Peyer's patch (tissue), 4 donors: ENCODE measurements around the gene CHTF18. TPM values are rescaled to one million over a fixed set of nuclear protein-coding genes. Genes with fewer than 3 reads are reported as not detected.

Experiments used
- DNase-seq, 3 donors: peaks; one replicate each; pipeline ENCODE4 v3.0.0-alpha.2; 2017 to 2019
- H3K27ac ChIP-seq, 4 donors: fragments of 200-600 bp; sonication (generic); one replicate each; pipeline ENCODE4 v1.5.1; 2016 to 2019
- H3K27me3 ChIP-seq, 2 donors: fragments of 200-600 bp; sonication (generic); one replicate each; pipeline ENCODE4 v1.5.1; 2019
- H3K36me3 ChIP-seq, 3 donors: fragments of 200-600 bp; sonication (generic); one replicate each; pipeline ENCODE4 v1.5.1; 2016 to 2019
- H3K4me1 ChIP-seq, 4 donors: fragments of 200-600 bp; sonication (generic); one replicate each; pipeline ENCODE4 v1.5.1; 2016 to 2019
- H3K4me3 ChIP-seq, 4 donors: fragments of 200-600 bp; sonication (generic); 1 replicate in 3 of 4; 2 replicates in 1 of 4; pipeline ENCODE4 v1.5.1; 2016 to 2019; ENCODE audit warnings: mild to moderate bottlenecking in 1 of 4
- H3K9me3 ChIP-seq, 4 donors: fragments of 200-600 bp; sonication (generic); one replicate each; pipeline ENCODE4 v1.5.1; 2016 to 2019; ENCODE audit warnings: mild to moderate bottlenecking in 1 of 4
- POLR2A ChIP-seq, 2 donors: fragments of 450-650 bp; IDR thresholded peaks; one replicate each; pipeline ENCODE4 v1.5.1; 2017; ENCODE audit warnings: antibody characterized with exemption in 2 of 2, mild to moderate bottlenecking in 2 of 2, moderate library complexity in 2 of 2
- total RNA-seq, 4 donors: library from RNA; depleted of rRNA; stranded (reverse); fragments of >200 nt; gene quantifications; one replicate each; pipeline ENCODE4 v1.1.0, GENCODE V29; 2016
- TF ChIP-seq, protein P1 (sequence below), 6 experiments: fragments of 450-650 bp in 4 of 6; fragments of 200-600 bp in 2 of 6; sonication (generic) in 1 of 6; IDR thresholded peaks; one replicate each; pipeline ENCODE4 v1.5.1; 2017 to 2019; ENCODE audit warnings: antibody characterized with exemption in 6 of 6, mild to moderate bottlenecking in 3 of 6, moderate library complexity in 1 of 6

CHTF18 gene
- total RNA-seq, 4 donors from 2014 or later: 12.1 to 91.6 (median 19.0) TPM

DNA sequence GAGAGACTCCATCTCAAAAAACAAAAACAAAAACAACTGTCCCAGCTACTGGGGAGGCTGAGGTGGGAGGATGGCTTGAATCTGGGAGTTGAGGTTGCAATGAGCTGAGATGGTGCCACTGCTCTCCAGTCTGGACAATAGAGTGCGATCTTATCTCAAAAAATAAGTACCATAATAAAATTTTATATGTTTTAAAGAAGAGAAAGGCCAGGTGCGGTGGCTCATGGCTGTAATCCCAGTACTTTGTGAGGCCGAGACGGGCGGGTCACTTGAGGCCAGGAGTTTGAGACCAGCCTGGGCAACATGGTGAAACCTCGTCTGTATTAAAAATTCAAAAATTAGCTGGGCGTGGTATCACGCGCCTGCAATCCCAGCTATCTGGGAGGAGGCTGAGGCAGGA is 11.6 kb upstream of the CHTF18 start:
- Histone ChIP-seq H3K36me3 (no peaks in the 10 kb centered on the region), H3K4me3 (no peak overlapping the region), H3K27me3 (no peaks in the 10 kb centered on the region), H3K27ac (no peak overlapping the region), H3K9me3 (no peaks in the 10 kb centered on the region), H3K4me1 (no peaks in the 10 kb centered on the region)
- no peak for DNase-seq
- TF ChIP-seq POLR2A (IDR thresholded peaks at IDR 0.05): no peak
- TF ChIP-seq, protein P1, sequence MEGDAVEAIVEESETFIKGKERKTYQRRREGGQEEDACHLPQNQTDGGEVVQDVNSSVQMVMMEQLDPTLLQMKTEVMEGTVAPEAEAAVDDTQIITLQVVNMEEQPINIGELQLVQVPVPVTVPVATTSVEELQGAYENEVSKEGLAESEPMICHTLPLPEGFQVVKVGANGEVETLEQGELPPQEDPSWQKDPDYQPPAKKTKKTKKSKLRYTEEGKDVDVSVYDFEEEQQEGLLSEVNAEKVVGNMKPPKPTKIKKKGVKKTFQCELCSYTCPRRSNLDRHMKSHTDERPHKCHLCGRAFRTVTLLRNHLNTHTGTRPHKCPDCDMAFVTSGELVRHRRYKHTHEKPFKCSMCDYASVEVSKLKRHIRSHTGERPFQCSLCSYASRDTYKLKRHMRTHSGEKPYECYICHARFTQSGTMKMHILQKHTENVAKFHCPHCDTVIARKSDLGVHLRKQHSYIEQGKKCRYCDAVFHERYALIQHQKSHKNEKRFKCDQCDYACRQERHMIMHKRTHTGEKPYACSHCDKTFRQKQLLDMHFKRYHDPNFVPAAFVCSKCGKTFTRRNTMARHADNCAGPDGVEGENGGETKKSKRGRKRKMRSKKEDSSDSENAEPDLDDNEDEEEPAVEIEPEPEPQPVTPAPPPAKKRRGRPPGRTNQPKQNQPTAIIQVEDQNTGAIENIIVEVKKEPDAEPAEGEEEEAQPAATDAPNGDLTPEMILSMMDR (IDR thresholded peaks at IDR 0.05): no peak

DNA sequence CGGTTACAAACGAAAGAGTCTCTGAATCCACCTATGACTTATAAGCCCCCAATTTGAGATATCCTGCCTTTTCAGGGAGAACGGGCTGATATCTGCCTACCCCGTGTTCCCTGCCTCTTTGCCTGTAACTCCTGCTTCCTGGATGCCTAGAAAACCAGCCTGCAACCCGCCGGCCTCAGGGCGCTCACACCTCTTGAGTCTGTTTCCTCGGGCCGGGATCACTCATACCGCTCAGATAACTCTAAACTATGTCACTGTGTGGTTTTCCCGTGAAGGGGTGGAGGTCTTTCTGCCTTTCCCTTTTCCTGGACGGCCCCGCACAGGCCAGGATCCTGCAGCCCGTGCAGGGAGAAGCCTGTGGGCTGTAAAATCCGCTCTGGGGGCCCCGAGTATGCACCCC is 10.6 kb upstream of the CHTF18 start:
- no peak for DNase-seq
- H3K36me3 ChIP-seq: no peaks in the 10 kb centered on the region

DNA sequence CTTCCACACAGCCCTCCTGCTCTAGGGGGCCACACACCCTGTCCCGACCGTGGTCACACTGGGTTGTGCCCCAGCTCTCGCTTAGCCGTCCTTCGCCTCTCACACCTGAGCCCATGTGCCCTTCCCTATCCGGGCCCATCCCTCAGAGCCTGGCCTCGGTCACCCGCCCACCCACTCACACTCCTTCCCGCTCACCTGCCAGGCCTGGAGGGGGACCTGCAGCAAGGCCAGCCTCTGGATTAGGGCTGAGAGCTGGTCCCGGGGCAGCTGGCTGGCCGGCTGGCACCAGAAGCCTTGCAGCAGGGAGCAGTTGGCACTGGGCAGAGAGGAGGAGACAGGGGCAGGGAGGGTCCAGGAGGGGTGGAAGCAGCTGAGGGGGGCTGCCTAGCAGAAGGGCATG is 10.0 kb upstream of the CHTF18 start:
- no peaks in the 10 kb centered on the region for H3K9me3 ChIP-seq
- H3K27me3 ChIP-seq: no peaks in the 10 kb centered on the region
- no peaks in the 10 kb centered on the region for H3K4me1 ChIP-seq
- no peaks in the 10 kb centered on the region for H3K36me3 ChIP-seq
- H3K27ac ChIP-seq: no peak overlapping the region
- no peak overlapping the region for H3K4me3 ChIP-seq
- TF ChIP-seq POLR2A (IDR thresholded peaks at IDR 0.05): no peak
- TF ChIP-seq, protein P1 (IDR thresholded peaks at IDR 0.05): no peak
- DNase-seq: no peak

More for the DNA sequence above, 10.6 kb upstream of the CHTF18 start:
- TF ChIP-seq, protein P1 (IDR thresholded peaks at IDR 0.05): no peak
- TF ChIP-seq POLR2A (IDR thresholded peaks at IDR 0.05): no peak
- Histone ChIP-seq H3K9me3 (no peaks in the 10 kb centered on the region), H3K4me3 (no peak overlapping the region), H3K27me3 (no peaks in the 10 kb centered on the region), H3K27ac (no peak overlapping the region), H3K4me1 (no peaks in the 10 kb centered on the region)

DNA sequence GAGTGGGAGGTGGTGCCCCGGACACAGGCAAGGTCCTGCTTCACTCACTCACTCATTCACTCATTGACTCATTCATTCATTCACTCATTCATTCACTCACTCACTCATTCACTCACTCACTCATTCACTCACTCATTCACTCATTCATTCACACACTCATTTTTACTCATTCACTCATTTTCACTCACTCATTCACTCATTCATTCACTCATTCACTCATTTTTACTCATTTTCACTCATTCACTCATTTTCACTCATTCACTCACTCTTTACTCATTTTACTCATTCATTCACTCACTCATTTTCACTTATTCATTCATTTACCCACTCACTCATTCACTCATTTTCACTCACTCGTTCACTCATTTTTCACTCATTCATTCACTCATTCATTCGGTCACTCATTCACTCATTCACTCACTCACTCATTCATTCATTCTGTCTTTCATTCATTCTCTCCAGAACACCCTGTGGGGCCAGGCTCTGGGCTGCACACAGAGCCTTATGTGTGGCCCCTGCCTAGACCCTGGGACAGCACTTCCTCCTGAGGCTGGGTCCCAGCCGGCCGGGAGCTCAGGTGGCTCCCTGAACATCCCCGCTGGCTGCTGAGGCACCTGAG is 9.4 kb upstream of the CHTF18 start:
- Histone ChIP-seq H3K4me3 (no peak overlapping the region), H3K36me3 (no peaks in the 10 kb centered on the region), H3K4me1 (no peaks in the 10 kb centered on the region), H3K27ac (no peak overlapping the region), H3K9me3 (no peaks in the 10 kb centered on the region), H3K27me3 (no peaks in the 10 kb centered on the region)
- no peak for TF ChIP-seq POLR2A (IDR thresholded peaks at IDR 0.05)
- TF ChIP-seq, protein P1 (IDR thresholded peaks at IDR 0.05): no peak
- DNase-seq: no peak

DNA sequence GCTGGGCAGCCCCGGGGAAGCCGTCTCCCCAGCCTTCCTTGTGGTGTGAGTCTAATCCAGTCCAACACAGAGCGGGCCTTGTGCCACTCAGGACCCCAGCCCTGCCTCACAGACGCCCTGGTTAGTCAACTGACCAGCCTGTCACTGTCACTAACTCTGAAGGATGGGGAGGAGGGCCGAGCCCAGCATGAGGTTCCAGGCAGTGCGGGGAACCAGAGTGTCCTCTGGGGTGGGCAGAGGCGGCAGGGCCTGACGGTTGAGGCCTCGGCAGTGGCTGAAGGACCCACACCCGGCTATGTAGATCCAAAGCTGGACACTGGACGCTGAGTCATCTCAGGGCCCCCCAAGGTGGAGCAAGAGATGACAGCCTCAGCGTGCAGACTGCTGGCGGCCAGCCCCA is 8.9 kb upstream of the CHTF18 start:
- Histone ChIP-seq H3K9me3 (no peaks in the 10 kb centered on the region), H3K4me1 (no peaks in the 10 kb centered on the region), H3K4me3 (no peak overlapping the region), H3K36me3 (no peaks in the 10 kb centered on the region), H3K27me3 (no peaks in the 10 kb centered on the region), H3K27ac (no peak overlapping the region)
- DNase-seq: no peak
- TF ChIP-seq, protein P1 (IDR thresholded peaks at IDR 0.05): no peak
- TF ChIP-seq POLR2A (IDR thresholded peaks at IDR 0.05): no peak

DNA sequence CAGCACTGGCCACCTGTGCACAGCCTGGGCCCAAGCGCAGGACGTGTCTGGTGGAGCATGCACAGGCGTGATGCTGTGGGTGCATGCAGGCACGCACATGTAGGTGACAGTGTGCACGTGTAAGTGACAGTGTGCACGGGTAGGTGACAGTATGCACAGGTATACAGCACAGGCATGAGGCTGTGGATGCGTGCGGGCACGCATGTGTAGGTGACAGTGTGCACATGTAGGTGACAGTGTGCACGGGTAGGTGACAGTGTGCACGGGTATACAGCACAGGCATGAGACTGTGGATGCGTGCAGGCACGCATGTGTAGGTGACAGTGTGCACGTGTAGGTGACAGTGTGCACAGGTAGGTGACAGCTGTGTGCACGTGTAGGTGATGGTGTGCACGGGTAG is 8.1 kb upstream of the CHTF18 start:
- H3K4me1 ChIP-seq: peaks cover 0 to under 1% (median 0%) of the 10 kb centered on the region in 4 donors
- H3K27ac ChIP-seq: no peak overlapping the region
- no peaks in the 10 kb centered on the region for H3K27me3 ChIP-seq
- TF ChIP-seq, protein P1 (IDR thresholded peaks at IDR 0.05): no peak
- TF ChIP-seq POLR2A (IDR thresholded peaks at IDR 0.05): no peak
- no peaks in the 10 kb centered on the region for H3K36me3 ChIP-seq
- no peak for DNase-seq
- H3K9me3 ChIP-seq: no peaks in the 10 kb centered on the region
- H3K4me3 ChIP-seq: no peak overlapping the region
